Fibroblast of peridontal ligament (primary cell): ENCODE data around the gene MAP1LC3B.

Experiments used
- DNase-seq: peaks from one replicate; pipeline ENCODE4 v3.0.0-alpha.2; 2010; ENCODE audit errors: extremely low read depth

The MAP1LC3B gene

GRCh38 chr16:87431926-87432325 is 39.8 kb downstream of the MAP1LC3B start:
- peak; percentile 77 for DNase-seq

- no peak for DNase-seq
Measured at GRCh38 chr16:87432330-87432915, 40.3 kb downstream of the MAP1LC3B start.

- no peak for DNase-seq
Measured at GRCh38 chr16:87434146-87434667, 42.1 kb downstream of the MAP1LC3B start.

- peak; percentile 82 for DNase-seq
Measured at GRCh38 chr16:87435372-87436224, 43.5 kb downstream of the MAP1LC3B start.

DNA sequence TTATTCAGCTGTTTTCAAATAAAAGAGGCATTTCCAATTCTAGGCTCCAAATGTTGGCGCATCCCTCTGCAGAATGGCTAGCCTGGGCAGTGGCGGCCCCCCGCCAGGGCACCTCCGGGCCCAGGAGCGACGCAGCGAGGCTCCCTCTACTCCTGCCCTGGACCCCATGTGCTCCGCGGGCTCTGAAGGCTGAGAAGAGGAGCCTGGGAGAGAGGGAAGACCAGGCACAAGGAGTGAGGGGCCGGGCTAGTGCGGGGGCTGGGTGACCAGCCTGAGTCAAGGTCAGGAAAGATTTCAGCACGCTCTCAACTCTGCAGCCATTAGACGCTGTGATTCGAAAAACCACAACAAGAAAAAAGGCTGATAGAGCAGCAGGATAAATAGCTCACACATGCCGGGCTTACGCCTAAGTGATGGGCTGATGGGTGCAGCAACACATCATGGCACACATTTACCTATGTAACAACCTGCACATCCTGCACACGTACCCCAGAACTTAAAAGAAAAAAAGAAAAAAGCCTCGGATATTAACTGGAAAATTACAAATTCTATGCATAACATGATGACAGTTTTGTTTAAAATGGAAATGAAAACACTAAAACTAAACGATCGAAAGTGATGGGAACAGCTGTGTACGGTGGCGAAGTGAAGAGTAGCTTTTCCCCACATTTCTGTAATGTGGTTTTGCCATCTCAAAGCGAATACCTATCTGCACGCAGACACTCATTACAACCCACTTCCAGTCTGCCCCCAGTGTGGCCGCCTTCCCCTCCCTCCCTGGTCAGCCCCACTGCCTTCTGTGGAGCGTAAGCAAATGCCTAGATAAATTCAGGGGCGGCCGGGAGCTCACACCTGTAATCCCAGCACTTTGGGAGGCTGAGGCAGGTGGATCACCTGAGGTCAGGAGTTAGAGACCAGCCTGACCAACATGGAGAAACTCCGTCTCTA is 44.4 kb downstream of the MAP1LC3B start:
- no peak for DNase-seq

GRCh38 chr16:87437327-87437726 is 45.2 kb downstream of the MAP1LC3B start:
- DNase-seq: no peak

DNA sequence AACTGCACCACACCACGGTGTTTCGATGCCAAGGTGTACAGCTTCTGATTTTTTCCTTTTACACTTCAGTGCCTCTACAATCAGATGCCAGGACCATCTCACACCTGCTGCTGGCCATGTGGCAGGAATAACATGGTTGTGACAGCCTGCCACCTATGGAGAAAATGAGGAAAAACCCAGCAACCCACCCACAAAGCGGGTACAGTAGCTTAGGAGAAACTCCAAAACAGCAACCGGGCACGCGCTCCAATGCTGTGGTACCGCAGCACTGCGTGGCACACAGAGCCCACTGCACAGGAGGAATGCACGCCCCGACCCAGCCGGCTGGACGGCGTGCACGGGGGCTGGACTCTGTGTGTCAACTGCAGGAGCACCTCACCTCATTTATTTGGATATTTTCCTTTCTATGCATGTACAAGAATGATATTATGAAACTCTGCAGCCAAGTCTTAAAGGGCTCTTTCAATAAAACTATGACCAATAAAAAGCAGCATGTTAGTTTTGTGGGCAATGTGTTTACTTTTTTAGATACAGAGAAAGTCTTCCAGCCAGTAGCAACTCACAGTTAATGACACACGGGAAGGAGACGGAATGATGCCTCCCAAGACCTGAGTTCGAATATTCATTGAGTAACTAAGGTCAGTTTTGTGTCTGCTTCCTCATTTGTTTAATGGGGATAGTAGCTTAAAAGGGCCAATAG is 45.9 kb downstream of the MAP1LC3B start:
- peak; percentile 29 for DNase-seq

DNA sequence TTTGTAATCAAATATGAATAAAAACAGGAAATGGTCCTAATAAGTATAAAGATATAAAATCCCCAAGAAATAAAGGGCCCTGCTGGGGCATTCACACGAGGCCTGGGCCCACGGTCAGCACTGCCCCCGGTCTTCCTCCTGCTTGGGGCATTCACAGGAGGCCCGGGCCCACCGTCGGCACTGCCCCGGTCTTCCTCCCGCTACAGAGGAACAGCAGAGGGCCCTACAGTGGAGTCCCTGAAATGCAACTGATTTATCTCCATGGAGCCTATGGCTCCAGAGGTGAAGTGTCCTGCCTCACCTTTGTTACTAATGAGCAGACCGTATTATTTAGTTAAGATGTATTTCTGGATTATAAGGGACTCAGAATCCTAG is 46.5 kb downstream of the MAP1LC3B start:
- no peak for DNase-seq

- no peak for DNase-seq
Measured at GRCh38 chr16:87439926-87440325, 47.8 kb downstream of the MAP1LC3B start.

GRCh38 chr16:87441886-87442580 is 49.9 kb downstream of the MAP1LC3B start:
- no peak for DNase-seq

DNA sequence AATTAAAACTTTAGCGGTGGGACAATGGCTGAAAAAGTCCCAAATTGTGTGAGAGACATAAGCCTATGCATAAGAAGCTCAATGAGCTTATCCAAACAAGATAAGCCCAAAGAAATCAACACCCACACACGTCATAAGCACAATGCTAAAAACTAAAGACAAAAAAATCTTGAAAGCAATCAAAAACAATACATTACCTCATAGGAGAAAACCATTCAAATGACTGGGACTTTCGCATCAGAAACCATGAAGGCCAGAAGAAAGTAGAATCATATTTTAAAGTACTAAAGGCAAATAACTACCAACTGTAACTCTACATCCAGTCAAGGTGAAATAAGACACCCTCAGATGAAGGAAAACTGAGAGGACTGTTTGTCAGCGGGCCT is 50.4 kb downstream of the MAP1LC3B start:
- no peak for DNase-seq

DNA sequence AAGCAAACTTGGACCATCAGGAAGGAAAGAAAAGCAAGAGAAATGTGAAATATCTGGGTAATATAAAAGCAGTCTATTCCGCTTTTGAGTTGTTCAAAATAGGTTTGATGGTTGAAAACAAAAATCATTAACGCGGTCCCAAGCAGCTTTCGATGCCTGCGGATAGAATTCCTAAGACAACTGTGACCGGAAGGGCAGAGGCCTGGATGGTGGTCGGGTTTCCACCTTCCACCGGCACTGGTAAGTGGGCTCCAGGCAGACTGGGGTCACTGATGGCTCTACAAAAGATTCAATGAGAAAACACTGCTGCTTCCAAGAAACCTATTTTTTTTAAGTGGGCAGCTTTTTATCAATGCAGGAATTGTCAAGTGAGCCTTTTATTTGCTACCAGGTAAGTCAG is 50.9 kb downstream of the MAP1LC3B start:
- DNase-seq: no peak

DNA sequence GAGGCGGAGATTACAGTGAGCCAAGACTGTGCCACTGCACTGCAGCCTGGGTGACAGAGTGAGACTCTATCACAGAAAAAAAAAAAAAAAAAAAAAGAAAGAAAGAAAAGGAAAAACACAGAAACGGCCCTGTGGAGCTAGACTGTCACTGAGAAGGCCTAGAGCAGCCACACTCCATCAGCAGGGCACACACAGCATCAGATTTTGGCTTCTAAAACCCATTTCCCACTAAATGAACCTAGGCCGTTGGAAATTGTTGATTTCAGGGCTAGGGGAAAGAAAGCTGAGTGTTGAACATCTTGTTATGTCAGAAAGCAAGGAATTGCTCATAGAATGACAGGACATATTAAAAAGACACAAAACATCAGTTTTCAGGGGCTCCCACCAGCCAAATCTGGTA is 51.8 kb downstream of the MAP1LC3B start:
- no peak for DNase-seq

- peak; percentile 64 for DNase-seq
Measured at GRCh38 chr16:87445486-87445885, 53.4 kb downstream of the MAP1LC3B start.

DNA sequence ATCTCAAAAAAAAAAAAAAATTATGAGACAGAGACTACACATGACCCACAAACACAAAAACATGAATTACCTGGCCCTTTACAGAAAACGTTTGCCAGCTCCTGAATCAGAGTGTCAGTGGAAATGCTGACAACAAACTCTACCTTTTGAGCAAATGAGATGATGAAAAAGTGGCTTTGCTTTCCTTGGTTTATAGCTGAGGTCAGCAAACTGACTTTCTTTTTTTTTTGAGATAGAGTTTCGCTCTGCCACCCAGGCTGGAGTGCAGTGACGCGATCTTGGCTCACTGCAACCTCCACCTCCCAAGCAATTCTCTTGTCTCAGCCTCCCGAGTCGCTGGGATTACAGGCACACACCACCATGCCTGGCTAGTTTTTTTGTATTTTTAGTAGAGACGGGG is 54.3 kb downstream of the MAP1LC3B start:
- no peak for DNase-seq

DNA sequence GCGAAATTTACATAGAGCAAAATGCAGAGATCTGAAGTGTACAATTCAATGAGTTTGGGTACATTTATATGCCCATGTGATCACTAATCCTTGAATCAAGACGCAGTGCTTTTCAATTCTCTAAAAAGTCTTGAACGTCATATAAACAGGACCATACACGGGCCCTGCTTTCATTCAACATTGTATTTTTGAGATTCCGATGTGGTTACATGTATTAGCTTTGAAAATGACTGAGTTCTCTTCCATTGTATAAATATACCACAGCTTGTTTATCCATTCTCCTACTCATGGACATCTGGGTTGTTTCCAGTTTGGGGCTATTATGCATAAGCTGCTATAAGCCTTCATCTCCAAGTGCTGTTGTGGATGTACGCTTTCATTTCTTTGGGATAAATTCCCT is 55.2 kb downstream of the MAP1LC3B start:
- peak; percentile 96 for DNase-seq

GRCh38 chr16:87448866-87449265 is 56.7 kb downstream of the MAP1LC3B start:
- no peak for DNase-seq

GRCh38 chr16:87451563-87452210 is 59.6 kb downstream of the MAP1LC3B start:
- no peak for DNase-seq

DNA sequence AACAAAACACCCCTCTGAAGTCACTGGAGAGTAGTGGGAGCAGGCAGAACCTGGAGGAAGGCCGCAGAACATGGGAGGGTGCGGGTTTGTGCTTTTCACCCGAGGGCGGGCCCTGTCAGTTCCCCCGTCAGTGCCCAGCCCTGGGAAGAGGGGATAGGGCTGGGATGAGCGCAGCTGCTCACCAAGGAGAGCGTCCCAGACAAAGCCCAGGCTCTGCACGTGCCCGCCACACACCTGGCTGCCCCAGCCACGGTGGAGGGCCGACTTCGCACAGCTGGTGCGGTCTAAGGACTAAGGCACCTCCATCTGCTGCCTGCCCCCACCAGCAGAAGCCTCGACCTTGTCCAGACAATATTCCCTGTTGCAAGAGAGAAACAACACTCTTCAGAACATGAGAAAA is 61.2 kb downstream of the MAP1LC3B start:
- no peak for DNase-seq
